ENCODE data around the gene HKDC1. TPM values are rescaled to one million over a fixed set of nuclear protein-coding genes. Genes with fewer than 3 reads are reported as not detected.

HKDC1 gene
- total RNA-seq, 4 donors from 2014 or later: 0.13 to 0.15 TPM; not detected in 2

DNA sequence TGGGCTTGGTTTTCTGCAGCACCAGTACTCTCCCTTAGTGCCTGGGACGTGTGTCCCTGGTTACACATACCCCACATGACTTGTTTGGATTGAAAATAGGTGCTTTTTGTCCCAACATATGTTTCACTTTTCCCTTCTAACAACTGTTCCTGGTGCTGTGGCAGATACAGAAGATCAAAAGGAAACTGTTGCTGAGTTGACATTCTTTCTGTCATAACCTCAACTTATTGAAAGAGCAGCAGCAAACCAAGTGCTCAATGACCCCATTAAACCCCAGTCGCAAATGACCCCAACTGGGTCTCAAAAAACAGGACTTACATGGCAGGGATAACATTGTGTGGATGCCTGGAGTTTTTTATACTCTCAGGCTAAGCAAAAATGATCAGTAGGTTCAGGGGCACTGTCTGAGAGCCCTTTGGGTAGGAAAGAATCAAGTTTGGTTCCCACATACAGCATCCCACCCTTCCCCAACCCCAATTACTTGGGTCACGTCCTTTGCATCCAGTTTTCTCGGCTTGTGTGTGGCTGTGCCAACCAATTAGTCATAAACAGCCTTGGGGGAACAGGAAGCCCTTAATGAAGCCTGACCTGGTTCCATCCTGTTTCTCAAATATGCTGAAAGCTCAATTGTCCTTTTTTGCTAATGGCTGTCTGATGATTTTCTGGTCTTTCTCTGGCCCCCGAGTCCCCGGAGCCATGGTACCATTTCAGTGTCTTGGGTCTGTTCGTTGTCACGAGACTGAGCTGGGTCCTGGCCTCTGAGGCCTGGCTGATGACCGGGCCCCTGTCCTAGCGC lies 4.9 kb downstream of the HKDC1 start:
- DNase-seq (ENCODE audit: low spot score in 2 of 2): no peak
- H3K27ac ChIP-seq: no peak overlapping the region
- no peak for TF ChIP-seq POLR2A (IDR thresholded peaks at IDR 0.05)
- H3K4me3 ChIP-seq: no peak overlapping the region
- 45% methylated on average over 5 of the region's 10 CpGs for WGBS
- H3K36me3 ChIP-seq: no peaks in the 10 kb centered on the region
- H3K27me3 ChIP-seq: peaks cover under 1% of the 10 kb centered on the region
- peaks cover 26% of the 10 kb centered on the region for H3K4me1 ChIP-seq
- H3K9me3 ChIP-seq: no peaks in the 10 kb centered on the region

DNA sequence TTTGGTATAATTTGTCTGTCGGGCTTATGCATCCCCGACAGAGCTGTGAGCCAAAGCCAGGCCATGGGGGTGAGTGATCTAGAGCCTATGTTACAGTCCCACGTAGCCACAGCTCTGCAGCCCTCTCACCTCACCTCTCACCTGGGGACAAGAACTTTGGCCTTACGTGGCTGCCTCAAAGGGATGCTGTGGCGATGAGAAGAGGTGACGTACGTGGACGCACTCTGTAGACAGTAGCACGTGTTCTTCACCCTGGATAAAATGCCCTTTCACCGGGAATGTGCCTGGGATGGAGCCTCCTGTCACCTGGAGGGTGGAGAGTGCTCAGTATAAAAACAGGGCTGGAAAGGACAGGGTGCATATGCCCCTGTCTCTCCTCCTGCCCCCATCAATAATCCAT lies 5.5 kb downstream of the HKDC1 start:
- no peaks in the 10 kb centered on the region for H3K36me3 ChIP-seq
- no peak overlapping the region for H3K27ac ChIP-seq
- no peak for DNase-seq (ENCODE audit: low spot score in 2 of 2)
- no peak overlapping the region for H3K4me3 ChIP-seq
- no peaks in the 10 kb centered on the region for H3K27me3 ChIP-seq
- TF ChIP-seq POLR2A (IDR thresholded peaks at IDR 0.05) (no peak), POLR2AphosphoS5 (IDR thresholded peaks at IDR 0.05) (no peak), CTCF (IDR thresholded peaks at IDR 0.05) (no peak), EP300 (IDR thresholded peaks at IDR 0.05) (no peak)
- H3K4me1 ChIP-seq: peaks cover 26% of the 10 kb centered on the region
- WGBS: 92% methylated on average over 7 of the region's 10 CpGs
- H3K9me3 ChIP-seq: no peaks in the 10 kb centered on the region

GRCh38 chr10:69226919-69227450 lies 6.9 kb downstream of the HKDC1 start:
- Histone ChIP-seq H3K27ac (no peak overlapping the region), H3K36me3 (no peaks in the 10 kb centered on the region), H3K4me3 (no peak overlapping the region), H3K27me3 (no peaks in the 10 kb centered on the region), H3K4me1 (peaks cover 25% of the 10 kb centered on the region), H3K9me3 (no peaks in the 10 kb centered on the region)
- TF ChIP-seq POLR2A (IDR thresholded peaks at IDR 0.05): no peak
- TF ChIP-seq CTCF (IDR thresholded peaks at IDR 0.05): no peak
- no peak for TF ChIP-seq POLR2AphosphoS5 (IDR thresholded peaks at IDR 0.05)
- no peak for TF ChIP-seq EP300 (IDR thresholded peaks at IDR 0.05)
- WGBS: 89% methylated on average over 14 of the region's 14 CpGs
- no peak for DNase-seq (ENCODE audit: low spot score in 2 of 2)

DNA sequence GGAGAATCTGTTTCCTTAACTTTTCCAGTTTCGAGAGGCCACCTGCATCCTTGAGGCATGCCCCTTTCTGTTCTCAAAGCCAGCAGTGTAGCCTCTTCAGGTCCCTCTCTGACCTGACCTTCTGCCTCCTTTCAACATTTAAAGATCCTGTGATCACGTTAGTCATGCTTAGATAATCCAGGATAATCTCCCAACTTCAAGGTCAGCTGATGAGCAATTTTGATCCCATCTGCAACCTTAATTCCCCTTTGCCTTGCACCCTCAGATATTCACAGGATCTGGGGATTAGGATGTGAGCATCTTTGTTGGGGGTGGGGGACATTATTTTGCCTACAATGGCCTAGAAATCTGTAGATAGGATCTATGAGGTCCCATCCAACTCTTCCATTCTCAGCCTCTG lies 8.0 kb downstream of the HKDC1 start:
- no peak overlapping the region for H3K27ac ChIP-seq
- no peaks in the 10 kb centered on the region for H3K27me3 ChIP-seq
- no peak overlapping the region for H3K4me3 ChIP-seq
- peaks cover 17% of the 10 kb centered on the region for H3K4me1 ChIP-seq
- no peaks in the 10 kb centered on the region for H3K9me3 ChIP-seq
- no peak for DNase-seq (ENCODE audit: low spot score in 2 of 2)
- WGBS: 88% methylated on average over 2 of the region's 2 CpGs
- TF ChIP-seq CTCF (IDR thresholded peaks at IDR 0.05): no peak
- no peak for TF ChIP-seq POLR2A (IDR thresholded peaks at IDR 0.05)
- no peak for TF ChIP-seq POLR2AphosphoS5 (IDR thresholded peaks at IDR 0.05)
- H3K36me3 ChIP-seq: no peaks in the 10 kb centered on the region

DNA sequence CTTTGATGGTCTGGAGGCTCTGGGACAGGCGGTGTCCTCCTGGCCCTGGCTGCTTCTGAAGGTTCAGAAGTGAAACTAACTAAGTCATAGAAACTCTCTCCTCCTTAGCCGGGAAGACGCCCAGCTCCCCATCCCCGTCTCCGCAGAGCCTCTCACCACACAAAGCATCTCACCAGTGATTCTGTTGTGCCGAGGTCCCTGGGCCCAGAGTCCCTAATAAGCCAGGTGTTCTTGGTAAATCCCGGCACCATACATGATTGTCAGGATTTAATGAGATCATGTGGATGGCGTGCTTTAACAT lies 9.4 kb downstream of the HKDC1 start:
- no peaks in the 10 kb centered on the region for H3K27me3 ChIP-seq
- peaks cover 16% of the 10 kb centered on the region for H3K4me1 ChIP-seq
- DNase-seq (ENCODE audit: low spot score in 2 of 2): no peak
- H3K4me3 ChIP-seq: no peak overlapping the region
- 69% methylated on average over 8 of the region's 8 CpGs for WGBS
- TF ChIP-seq POLR2AphosphoS5 (IDR thresholded peaks at IDR 0.05): no peak
- no peak for TF ChIP-seq EP300 (IDR thresholded peaks at IDR 0.05)
- TF ChIP-seq POLR2A (IDR thresholded peaks at IDR 0.05): no peak
- TF ChIP-seq CTCF (IDR thresholded peaks at IDR 0.05): no peak
- H3K27ac ChIP-seq: no peak overlapping the region
- H3K36me3 ChIP-seq: no peaks in the 10 kb centered on the region
- H3K9me3 ChIP-seq: no peaks in the 10 kb centered on the region

Measured in suprapubic skin (tissue), 4 donors.